Nephron progenitor cell (in vitro differentiated cells): Measurements from ENCODE around the gene SLC4A2.

Experiments
- DNase-seq: peaks from one replicate; pipeline ENCODE4 v3.0.0; 2021
- H3K27ac Mint-ChIP-seq: 2 replicates; pipeline ENCODE4 v1.8.0; 2021; ENCODE audit warnings: mild to moderate bottlenecking, moderate library complexity, mixed read lengths
- H3K27me3 Mint-ChIP-seq: 2 replicates; pipeline ENCODE4 v1.8.0; 2021; ENCODE audit warnings: mild to moderate bottlenecking, low read depth, mixed read lengths; ENCODE audit not compliant: poor library complexity
- H3K36me3 Mint-ChIP-seq: 2 replicates; pipeline ENCODE4 v1.8.0; 2021; ENCODE audit warnings: low read depth, mixed read lengths
- H3K4me1 Mint-ChIP-seq: 2 replicates; pipeline ENCODE4 v1.8.0; 2021; ENCODE audit warnings: mixed read lengths
- H3K4me3 Mint-ChIP-seq: 2 replicates; pipeline ENCODE4 v1.8.0; 2021; ENCODE audit warnings: mild to moderate bottlenecking, moderate library complexity, mixed read lengths
- H3K9me3 Mint-ChIP-seq: 2 replicates; pipeline ENCODE4 v1.8.0; 2021; ENCODE audit warnings: mild to moderate bottlenecking, moderate library complexity, mixed read lengths
- TF ChIP-seq, protein P1 (sequence below): fragments of 200-600 bp; sonication (generic); IDR thresholded peaks from 2 replicates; pipeline ENCODE4 v1.5.0; 2021; ENCODE audit warnings: antibody characterized with exemption

Gene SLC4A2

DNA sequence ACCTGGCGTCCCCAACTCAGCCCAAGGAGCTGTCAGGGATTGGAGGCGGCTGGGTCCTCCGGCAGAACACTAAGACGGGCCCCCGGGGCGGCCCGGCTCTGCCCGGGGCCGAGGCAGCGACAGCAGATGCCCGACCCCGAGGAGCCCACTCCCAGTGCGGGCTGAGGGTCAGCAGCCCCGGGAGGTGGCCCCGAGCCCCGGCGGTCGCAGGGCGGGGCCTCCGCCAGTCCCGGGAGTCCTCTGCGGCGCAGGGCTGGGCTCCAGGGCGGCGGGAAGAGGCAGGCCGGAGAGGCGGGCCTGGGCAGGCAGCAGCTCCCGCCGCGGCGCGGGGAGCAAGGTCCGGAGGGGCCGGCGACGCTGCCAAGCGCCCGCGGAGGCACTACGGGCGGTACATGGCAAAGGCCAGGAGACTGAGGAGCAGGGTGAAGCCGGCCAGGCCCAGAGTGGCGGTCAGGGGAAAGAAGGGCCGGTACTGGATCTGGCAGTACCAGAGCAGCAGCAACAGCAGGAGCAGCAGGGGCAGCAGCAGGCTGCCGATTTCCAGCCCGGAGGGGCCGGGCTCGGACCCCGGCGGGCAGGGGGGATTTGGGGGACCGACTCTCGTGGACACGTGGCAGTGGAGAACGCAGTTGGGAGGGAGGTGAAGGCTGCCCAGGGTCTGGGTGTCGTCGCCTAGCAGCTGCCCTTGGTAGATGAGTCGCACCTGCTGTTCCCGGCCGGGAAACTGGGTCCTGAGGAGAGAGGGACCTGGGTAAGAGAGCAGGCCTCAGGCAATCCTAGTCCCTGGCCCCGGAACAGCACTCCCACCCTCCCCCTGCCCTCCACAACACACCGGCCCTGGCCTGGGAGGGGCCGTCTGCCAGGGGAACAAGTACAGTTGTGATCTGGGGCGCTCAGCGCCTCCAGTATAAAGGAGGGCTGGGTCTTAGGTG, 22.0 kb downstream of the SLC4A2 start:
- peak overlapping the region; percentile 89 for H3K4me3 Mint-ChIP-seq
- H3K36me3 Mint-ChIP-seq, result no peaks in the 10 kb centered on the region
- H3K9me3 Mint-ChIP-seq, result no peaks in the 10 kb centered on the region
- TF ChIP-seq, protein P1, sequence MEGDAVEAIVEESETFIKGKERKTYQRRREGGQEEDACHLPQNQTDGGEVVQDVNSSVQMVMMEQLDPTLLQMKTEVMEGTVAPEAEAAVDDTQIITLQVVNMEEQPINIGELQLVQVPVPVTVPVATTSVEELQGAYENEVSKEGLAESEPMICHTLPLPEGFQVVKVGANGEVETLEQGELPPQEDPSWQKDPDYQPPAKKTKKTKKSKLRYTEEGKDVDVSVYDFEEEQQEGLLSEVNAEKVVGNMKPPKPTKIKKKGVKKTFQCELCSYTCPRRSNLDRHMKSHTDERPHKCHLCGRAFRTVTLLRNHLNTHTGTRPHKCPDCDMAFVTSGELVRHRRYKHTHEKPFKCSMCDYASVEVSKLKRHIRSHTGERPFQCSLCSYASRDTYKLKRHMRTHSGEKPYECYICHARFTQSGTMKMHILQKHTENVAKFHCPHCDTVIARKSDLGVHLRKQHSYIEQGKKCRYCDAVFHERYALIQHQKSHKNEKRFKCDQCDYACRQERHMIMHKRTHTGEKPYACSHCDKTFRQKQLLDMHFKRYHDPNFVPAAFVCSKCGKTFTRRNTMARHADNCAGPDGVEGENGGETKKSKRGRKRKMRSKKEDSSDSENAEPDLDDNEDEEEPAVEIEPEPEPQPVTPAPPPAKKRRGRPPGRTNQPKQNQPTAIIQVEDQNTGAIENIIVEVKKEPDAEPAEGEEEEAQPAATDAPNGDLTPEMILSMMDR, result no peak
- no peak for DNase-seq
- no peaks in the 10 kb centered on the region for H3K27me3 Mint-ChIP-seq
- no peak overlapping the region for H3K27ac Mint-ChIP-seq
- peaks cover 55% of the 10 kb centered on the region for H3K4me1 Mint-ChIP-seq

DNA sequence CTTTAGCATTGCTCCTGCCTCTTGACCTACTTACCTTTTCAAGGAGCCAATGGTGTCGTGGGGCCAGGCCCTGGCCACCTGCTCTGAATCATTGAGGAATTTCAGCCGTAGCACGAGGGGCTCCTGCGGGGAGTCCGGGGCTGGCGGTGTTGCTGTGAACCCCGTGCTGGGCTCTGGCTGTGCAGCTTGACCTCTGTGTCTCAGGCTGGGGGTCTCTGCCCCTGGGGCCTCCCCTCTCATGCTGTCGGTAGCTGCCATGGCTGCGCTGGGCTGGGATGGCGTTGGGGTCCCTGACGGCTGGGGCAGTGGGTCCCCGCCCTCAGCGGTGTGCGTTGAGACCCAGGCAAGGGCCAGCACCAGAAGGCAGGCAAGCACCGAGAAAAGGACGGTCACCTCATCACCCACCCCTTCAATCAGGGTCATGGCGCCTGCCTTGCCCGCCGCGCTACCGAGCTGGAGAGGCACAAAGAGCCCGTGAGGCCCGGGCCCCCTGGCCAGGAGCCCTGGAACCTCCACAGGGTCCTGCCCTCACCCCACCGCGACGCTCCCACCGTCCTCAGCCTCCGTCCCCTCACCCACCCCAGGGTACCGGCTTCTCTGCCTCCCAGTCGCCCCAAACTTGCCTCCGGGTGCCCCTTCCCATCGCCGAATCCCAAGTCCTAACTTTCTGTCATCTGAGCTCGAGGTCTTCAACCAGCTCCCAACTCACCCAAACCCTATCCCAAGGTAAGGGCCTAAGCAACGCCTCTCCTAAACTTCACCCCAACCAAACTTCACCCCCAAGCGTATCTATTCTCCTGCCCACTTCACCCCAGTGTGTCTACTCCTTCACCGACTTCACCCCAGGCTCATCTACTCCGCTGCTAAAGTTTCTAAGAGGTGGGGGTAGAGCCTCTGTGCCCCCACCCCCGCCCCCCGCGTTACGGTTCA, 23.0 kb downstream of the SLC4A2 start:
- DNase-seq, result no peak
- H3K27me3 Mint-ChIP-seq, result no peaks in the 10 kb centered on the region
- no peaks in the 10 kb centered on the region for H3K36me3 Mint-ChIP-seq
- peak overlapping the region; percentile 89 for H3K4me3 Mint-ChIP-seq
- peaks cover 55% of the 10 kb centered on the region for H3K4me1 Mint-ChIP-seq
- TF ChIP-seq, protein P1, result no peak
- H3K9me3 Mint-ChIP-seq, result no peaks in the 10 kb centered on the region
- no peak overlapping the region for H3K27ac Mint-ChIP-seq

DNA sequence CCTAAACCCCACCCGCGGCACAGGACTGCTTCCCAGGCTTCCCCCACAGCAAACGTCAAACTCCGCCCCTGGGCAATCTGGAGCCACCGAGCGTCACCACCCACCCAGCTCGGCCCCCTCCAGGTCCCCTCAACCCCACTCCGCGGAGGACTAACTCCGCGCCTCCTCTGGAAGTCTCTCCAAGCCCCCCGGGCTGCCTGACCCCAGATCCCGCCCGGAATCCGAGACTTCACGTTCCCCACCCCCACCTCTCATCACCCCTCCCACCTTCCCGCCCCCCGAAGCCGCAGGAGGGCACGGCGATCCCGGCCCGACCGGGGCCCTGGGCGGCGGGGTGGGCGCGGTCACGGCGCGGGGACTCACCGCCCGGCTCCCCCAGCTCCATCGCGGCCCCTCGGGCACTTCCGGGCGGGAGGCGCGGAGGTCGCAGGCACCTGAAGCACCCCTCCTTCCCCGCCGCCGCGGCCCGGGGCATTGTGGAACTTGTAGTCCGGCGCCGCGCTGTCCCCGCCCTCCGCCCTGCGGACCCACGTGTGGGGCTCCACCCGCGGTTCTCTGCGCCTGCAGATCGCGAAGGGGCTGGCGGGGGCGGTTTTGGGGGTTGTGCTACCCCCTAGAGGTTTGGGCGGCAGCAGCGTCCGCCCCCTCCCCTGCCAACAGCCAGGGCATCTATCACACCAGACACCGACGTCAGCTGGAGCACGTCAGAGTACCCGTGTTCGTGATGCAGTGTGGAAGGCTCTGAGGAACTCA, 23.9 kb downstream of the SLC4A2 start, which contains the start of gene TMUB1:
Gene TMUB1, minus strand, starts transcription at position 423 of the 753 bp plus-strand sequence. CDS start 930 bp downstream, outside the sequence.
- H3K36me3 Mint-ChIP-seq, result no peaks in the 10 kb centered on the region
- H3K27ac Mint-ChIP-seq, result no peak within 1 kb of the TSS
- DNase-seq, result peak; percentile 80
- peak within 1 kb of the TSS; percentile 89 for H3K4me3 Mint-ChIP-seq
- TF ChIP-seq, protein P1, result no peak
- H3K9me3 Mint-ChIP-seq, result no peaks in the 10 kb centered on the region
- H3K27me3 Mint-ChIP-seq, result peaks cover 3% of the 10 kb centered on the region
- peaks cover 54% of the 10 kb centered on the region for H3K4me1 Mint-ChIP-seq

DNA sequence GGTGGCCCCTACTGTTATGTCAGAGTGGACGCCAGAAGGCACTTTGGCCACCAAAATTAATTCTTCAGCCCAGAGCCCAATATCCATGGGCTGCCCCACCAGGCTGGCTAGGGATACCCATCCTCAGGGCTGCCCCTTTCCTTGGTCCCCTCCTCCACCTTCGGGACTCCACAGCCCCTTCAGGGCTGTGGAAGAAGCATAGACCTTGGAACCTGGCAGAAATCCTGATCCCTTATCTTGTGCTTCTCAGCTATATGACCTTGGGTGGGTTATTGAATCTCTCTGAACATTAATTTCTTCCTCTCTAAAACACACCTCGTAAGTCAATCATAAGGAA, 24.4 kb downstream of the SLC4A2 start:
- TF ChIP-seq, protein P1, result no peak
- Mint-ChIP-seq H3K9me3 (no peaks in the 10 kb centered on the region), H3K4me1 (peaks cover 55% of the 10 kb centered on the region), H3K27ac (no peak overlapping the region), H3K4me3 (peak overlapping the region; percentile 73), H3K36me3 (no peaks in the 10 kb centered on the region), H3K27me3 (peaks cover 4% of the 10 kb centered on the region)
- no peak for DNase-seq

DNA sequence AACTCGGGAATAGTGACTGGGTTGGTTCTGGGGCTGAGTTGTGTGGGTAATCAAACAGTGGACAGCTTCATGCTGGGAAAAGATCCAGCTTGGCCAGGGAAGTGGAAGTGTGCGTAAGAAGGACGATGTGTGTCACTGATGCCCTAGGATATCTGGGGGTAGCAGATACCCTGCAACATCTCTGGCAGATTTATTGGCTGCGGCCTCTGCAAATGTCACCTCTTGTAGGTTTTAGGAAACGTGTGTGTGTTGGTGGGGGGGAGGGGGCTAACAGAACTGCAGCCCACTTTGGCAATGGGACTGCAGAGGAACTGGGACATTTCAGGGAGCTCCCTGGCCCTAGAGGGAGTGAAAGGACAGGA, 25.9 kb downstream of the SLC4A2 start:
- peak overlapping the region; percentile 12 for H3K27ac Mint-ChIP-seq
- no peak for DNase-seq

More for the DNA sequence above, 25.9 kb downstream of the SLC4A2 start:
- H3K27me3 Mint-ChIP-seq, result peaks cover 4% of the 10 kb centered on the region
- peak overlapping the region; percentile 85 for H3K4me3 Mint-ChIP-seq
- H3K4me1 Mint-ChIP-seq, result peaks cover 55% of the 10 kb centered on the region
- H3K9me3 Mint-ChIP-seq, result no peaks in the 10 kb centered on the region
- H3K36me3 Mint-ChIP-seq, result no peaks in the 10 kb centered on the region
- TF ChIP-seq, protein P1, result no peak
